Measurements from ENCODE around the gene SLC25A21.

- TF ChIP-seq CTCF (IDR thresholded peaks at IDR 0.05; ENCODE audit: low read length) (no peak), EZH2 (optimal IDR thresholded peaks at IDR 0.05; ENCODE audit: low read depth, low read length) (no peak), EZH2phosphoT487 (IDR thresholded peaks at IDR 0.05; ENCODE audit: low read length) (no peak)
These were observed 471.3 kb downstream of the SLC25A21 start for GRCh38 chr14:36701132-36701531.

All from MM.1S (cell line).